ENCODE measurements around the gene LOXL1.
A peak's percentile ranks its signal among the peaks of the same experiment; 100 is the strongest.

LOXL1 gene

GRCh38 chr15:73926219-73927002 lies at the start of gene LOXL1:
Gene LOXL1 (plus strand): TSS chr15:73926462. CDS start chr15:73926784, 322 bp downstream.
- peak; percentile 82 for DNase-seq

GRCh38 chr15:73879426-73879825 lies 46.8 kb upstream of the LOXL1 start:
- no peak for DNase-seq

- peak; percentile 11 for DNase-seq
Observed at GRCh38 chr15:73881579-73882320, 44.5 kb upstream of the LOXL1 start.

- DNase-seq, result peak; percentile 14
Observed at GRCh38 chr15:73882761-73883419, 43.4 kb upstream of the LOXL1 start.

GRCh38 chr15:73884159-73884558 lies 42.1 kb upstream of the LOXL1 start:
- DNase-seq, result no peak

GRCh38 chr15:73885954-73886700 lies 40.1 kb upstream of the LOXL1 start:
- DNase-seq, result peak; percentile 7

- DNase-seq, result peak; percentile 3
Observed at GRCh38 chr15:73886717-73887345, 39.4 kb upstream of the LOXL1 start.

- DNase-seq, result peak; percentile 11
Observed at GRCh38 chr15:73887481-73887880, 38.8 kb upstream of the LOXL1 start.

- no peak for DNase-seq
Observed at GRCh38 chr15:73888224-73889041, 37.8 kb upstream of the LOXL1 start.

GRCh38 chr15:73889053-73889761 lies 37.1 kb upstream of the LOXL1 start:
- DNase-seq, result no peak

GRCh38 chr15:73889762-73890124 lies 36.5 kb upstream of the LOXL1 start:
- no peak for DNase-seq

- DNase-seq, result no peak
Observed at GRCh38 chr15:73891328-73892315, 34.6 kb upstream of the LOXL1 start.

GRCh38 chr15:73892446-73893226 lies 33.6 kb upstream of the LOXL1 start:
- DNase-seq, result no peak

- DNase-seq, result no peak
Observed at GRCh38 chr15:73894133-73894814, 32.0 kb upstream of the LOXL1 start.

- DNase-seq, result no peak
Observed at GRCh38 chr15:73897441-73898261, 28.6 kb upstream of the LOXL1 start.

GRCh38 chr15:73899197-73900094 lies 26.8 kb upstream of the LOXL1 start:
- DNase-seq, result no peak

Data from left hindlimb (tissue), 1 donor.